GM12865 (cell line): ENCODE measurements around the gene ITGA4.

Source experiments
- DNase-seq: peaks from one replicate; pipeline ENCODE4 v3.0.0; 2010; ENCODE audit warnings: low read depth
- H3K4me3 ChIP-seq: 2 replicates; pipeline ENCODE4 v1.5.1; 2011; ENCODE audit warnings: mild to moderate bottlenecking, low read depth, low read length, control low read depth
- CTCF ChIP-seq: IDR thresholded peaks from 2 replicates; pipeline ENCODE4 v1.5.1; 2011; ENCODE audit warnings: low read length, control low read depth, low read depth, inconsistent platforms; ENCODE audit not compliant: insufficient read depth; ENCODE audit errors: missing control alignments

The ITGA4 gene

GRCh38 chr2:181570833-181571661 is 113.9 kb downstream of the ITGA4 start:
- no peak overlapping the region for H3K4me3 ChIP-seq
- DNase-seq = peak; percentile 21
- TF ChIP-seq CTCF = peak; percentile 17

GRCh38 chr2:181573140-181573736 is 116.1 kb downstream of the ITGA4 start:
- peak; percentile 27 for DNase-seq
- TF ChIP-seq CTCF = peak; percentile 22
- H3K4me3 ChIP-seq = no peak overlapping the region

- H3K4me3 ChIP-seq = no peak overlapping the region
- DNase-seq = no peak
- TF ChIP-seq CTCF = no peak
Observed at GRCh38 chr2:181574321-181574720, 117.1 kb downstream of the ITGA4 start.

- no peak for TF ChIP-seq CTCF
- no peak for DNase-seq
- no peak overlapping the region for H3K4me3 ChIP-seq
Observed at GRCh38 chr2:181575024-181575649, 118.0 kb downstream of the ITGA4 start.

- no peak for TF ChIP-seq CTCF
- H3K4me3 ChIP-seq = no peak overlapping the region
- no peak for DNase-seq
Observed at GRCh38 chr2:181575650-181576025, 118.5 kb downstream of the ITGA4 start.

GRCh38 chr2:181576431-181576830 is 119.2 kb downstream of the ITGA4 start:
- no peak for TF ChIP-seq CTCF
- no peak overlapping the region for H3K4me3 ChIP-seq
- no peak for DNase-seq

GRCh38 chr2:181578829-181579228 is 121.6 kb downstream of the ITGA4 start:
- H3K4me3 ChIP-seq = no peak overlapping the region
- no peak for DNase-seq
- TF ChIP-seq CTCF = no peak
